Caco-2 (cell line): ENCODE results near the gene GFRA1. TPM values are rescaled to one million over a fixed set of nuclear protein-coding genes. Genes with fewer than 3 reads are reported as not detected.
"Not testable (repeated sequence)": the region's sequence is repeated elsewhere in the genome, so short reads cannot be mapped to it uniquely, and the experiment has no call there.

ENCODE experiments used
- BruUV-seq: library from RNA; stranded (reverse); fragments of 400-500 nt; replicated peaks from 2 replicates; lab custom pipeline; 2021; lab: Mats Ljungman, UMichigan
- CTCF ChIA-PET: fragments of 300-600 bp; sonication (Branson Sonifier 250); formaldehyde crosslinking; loops from one replicate; lab custom pipeline; 2022; ENCODE audit warnings: antibody characterized with exemption; lab: Charles Lee
- POLR2A ChIA-PET: fragments of 300-600 bp; sonication (Branson Sonifier 250); formaldehyde crosslinking; loops from one replicate; lab custom pipeline; 2022; ENCODE audit warnings: antibody characterized with exemption; lab: Charles Lee
- DNase-seq, 2 experiments: peaks; one replicate each; pipeline versions ENCODE4 v3.0.0 to v3.0.0-alpha.2; 2020 to 2022
- H3K27me3 ChIP-seq: replicated peaks from 2 replicates; pipeline ENCODE4 v1.6.0; 2011; ENCODE audit warnings: low read length; ENCODE audit not compliant: control insufficient read depth, insufficient read depth
- H3K36me3 ChIP-seq: 2 replicates; pipeline ENCODE4 v1.5.1; 2011; ENCODE audit warnings: low read length; ENCODE audit not compliant: control insufficient read depth, insufficient read depth
- H3K4me1 ChIP-seq: fragments of 250-450 bp; sonication (Bioruptor Pico); 2 replicates; pipeline ENCODE4 v1.5.1; 2020; ENCODE audit warnings: mild to moderate bottlenecking
- H3K4me3 ChIP-seq: 2 replicates; pipeline ENCODE4 v1.5.1; 2011; ENCODE audit warnings: low read depth, mild to moderate bottlenecking, control low read depth, low read length
- H3K9me3 ChIP-seq: fragments of 250-450 bp; sonication (Bioruptor Pico); 2 replicates; pipeline ENCODE4 v1.5.1; 2020; ENCODE audit warnings: mild to moderate bottlenecking, moderate library complexity
- H3K27ac Mint-ChIP-seq: one replicate; pipeline ENCODE4 v1.8.0; 2022; ENCODE audit warnings: mixed read lengths; ENCODE audit not compliant: unreplicated experiment
- H3K27me3 Mint-ChIP-seq: one replicate; pipeline ENCODE4 v1.8.0; 2022; ENCODE audit warnings: mixed read lengths; ENCODE audit not compliant: insufficient read depth, unreplicated experiment
- H3K36me3 Mint-ChIP-seq: one replicate; pipeline ENCODE4 v1.8.0; 2022; ENCODE audit warnings: mild to moderate bottlenecking, mixed read lengths; ENCODE audit not compliant: insufficient read depth, unreplicated experiment
- H3K4me1 Mint-ChIP-seq: one replicate; pipeline ENCODE4 v1.8.0; 2022; ENCODE audit warnings: low read depth, mixed read lengths; ENCODE audit not compliant: unreplicated experiment
- H3K4me3 Mint-ChIP-seq: one replicate; pipeline ENCODE4 v1.8.0; 2022; ENCODE audit warnings: mild to moderate bottlenecking, moderate library complexity, mixed read lengths; ENCODE audit not compliant: unreplicated experiment
- H3K9me3 Mint-ChIP-seq: one replicate; pipeline ENCODE4 v1.8.0; 2022; ENCODE audit warnings: mixed read lengths; ENCODE audit not compliant: unreplicated experiment
- intact Hi-C: fragments of 100-400 bp; cut with micrococcal nuclease; formaldehyde crosslinking; loops from one replicate; pipeline ENCODE4 v1.10.0; 2022; ENCODE audit not compliant: unreplicated experiment
- total RNA-seq: library from RNA; stranded (reverse); gene quantifications from 2 replicates; pipeline ENCODE4 v1.2.3, GENCODE V29; 2022
- TF ChIP-seq, protein P1 (sequence below), 2 experiments: fragments of 200-600 bp in 1 of 2; IDR thresholded peaks; 1 replicate in 1 of 2; 2 replicates in 1 of 2; pipeline versions ENCODE4 v1.5.1 to v1.8.0; 2011 to 2022; ENCODE audit warnings: antibody characterized with exemption in 1 of 2, control low read depth in 1 of 2, inconsistent platforms in 1 of 2, low read depth in 1 of 2, low read length in 1 of 2, mild to moderate bottlenecking in 1 of 2, moderate library complexity in 1 of 2; ENCODE audit not compliant: insufficient read depth in 1 of 2, severe bottlenecking in 1 of 2, unreplicated experiment in 1 of 2

GFRA1 gene
- total RNA-seq, 1 experiment from 2014 or later = not detected

DNA sequence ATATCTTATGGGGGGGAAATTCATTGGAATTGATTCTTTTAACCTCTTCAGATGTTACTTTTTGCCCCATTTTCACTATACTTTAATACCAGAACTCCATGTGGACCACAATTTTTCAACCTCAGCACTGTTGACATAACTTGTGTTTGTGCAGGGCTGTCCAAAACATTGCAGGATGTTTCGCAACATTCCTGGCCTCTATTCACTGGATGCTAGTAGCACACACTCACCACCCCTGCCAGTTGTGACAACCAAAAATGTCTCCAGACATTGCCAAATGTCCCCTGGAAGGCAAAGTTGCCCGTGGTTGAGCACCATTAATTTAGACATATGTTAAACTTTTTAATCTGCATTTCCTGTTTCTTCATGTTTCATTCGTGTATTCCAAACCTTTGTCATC, 234.7 kb downstream of the GFRA1 start:
- no TSS peak for BruUV-seq
- ChIA-PET POLR2A (no interaction called here), CTCF (no interaction called here)
- Mint-ChIP-seq H3K4me3 (no peak overlapping the region), H3K27ac (no peak overlapping the region), H3K27me3 (no peaks in the 10 kb centered on the region), H3K4me1 (no peaks in the 10 kb centered on the region), H3K36me3 (peaks cover 4% of the 10 kb centered on the region), H3K9me3 (peaks cover 41% of the 10 kb centered on the region)
- Histone ChIP-seq H3K9me3 (peaks cover 7% of the 10 kb centered on the region; the same call in 1 of the 2 replicates), H3K27me3 (no peaks in the 10 kb centered on the region), H3K4me3 (no peak overlapping the region), H3K36me3 (no peaks in the 10 kb centered on the region), H3K4me1 (no peaks in the 10 kb centered on the region)
- peak in 1 of 2 experiments; percentile 40 for DNase-seq
- intact Hi-C loops = no loop called here
- TF ChIP-seq, protein P1, sequence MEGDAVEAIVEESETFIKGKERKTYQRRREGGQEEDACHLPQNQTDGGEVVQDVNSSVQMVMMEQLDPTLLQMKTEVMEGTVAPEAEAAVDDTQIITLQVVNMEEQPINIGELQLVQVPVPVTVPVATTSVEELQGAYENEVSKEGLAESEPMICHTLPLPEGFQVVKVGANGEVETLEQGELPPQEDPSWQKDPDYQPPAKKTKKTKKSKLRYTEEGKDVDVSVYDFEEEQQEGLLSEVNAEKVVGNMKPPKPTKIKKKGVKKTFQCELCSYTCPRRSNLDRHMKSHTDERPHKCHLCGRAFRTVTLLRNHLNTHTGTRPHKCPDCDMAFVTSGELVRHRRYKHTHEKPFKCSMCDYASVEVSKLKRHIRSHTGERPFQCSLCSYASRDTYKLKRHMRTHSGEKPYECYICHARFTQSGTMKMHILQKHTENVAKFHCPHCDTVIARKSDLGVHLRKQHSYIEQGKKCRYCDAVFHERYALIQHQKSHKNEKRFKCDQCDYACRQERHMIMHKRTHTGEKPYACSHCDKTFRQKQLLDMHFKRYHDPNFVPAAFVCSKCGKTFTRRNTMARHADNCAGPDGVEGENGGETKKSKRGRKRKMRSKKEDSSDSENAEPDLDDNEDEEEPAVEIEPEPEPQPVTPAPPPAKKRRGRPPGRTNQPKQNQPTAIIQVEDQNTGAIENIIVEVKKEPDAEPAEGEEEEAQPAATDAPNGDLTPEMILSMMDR (IDR thresholded peaks at IDR 0.05; ENCODE audit: insufficient read depth in 1 of 2, low read depth in 1 of 2, low read length in 1 of 2, severe bottlenecking in 1 of 2, unreplicated experiment in 1 of 2) = no peak

DNA sequence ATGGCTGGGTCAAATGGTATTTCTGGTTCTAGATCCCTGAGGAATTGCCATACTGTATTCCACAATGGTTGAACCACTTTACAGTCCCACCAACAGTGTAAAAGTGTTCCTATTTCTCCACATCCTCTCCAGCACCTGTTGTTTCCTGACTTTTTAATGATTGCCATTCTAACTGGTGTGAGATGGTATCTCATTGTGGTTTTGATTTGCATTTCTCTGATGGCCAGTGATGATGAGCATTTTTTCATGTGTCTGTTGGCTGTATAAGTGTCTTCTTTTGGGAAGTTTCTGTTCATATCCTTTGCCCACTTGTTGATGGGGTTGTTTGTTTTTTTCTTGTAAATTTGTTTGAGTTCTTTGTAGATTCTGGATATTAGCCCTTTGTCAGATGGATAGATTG, 237.6 kb downstream of the GFRA1 start:
- intact Hi-C loops, H3K27me3 ChIP-seq, H3K4me1 ChIP-seq, H3K36me3 Mint-ChIP-seq, H3K27me3 Mint-ChIP-seq, H3K4me1 Mint-ChIP-seq, H3K4me3 ChIP-seq, CTCF ChIA-PET, POLR2A ChIA-PET, H3K36me3 ChIP-seq, H3K9me3 ChIP-seq, H3K4me3 Mint-ChIP-seq, DNase-seq, H3K27ac Mint-ChIP-seq, BruUV-seq: not testable (repeated sequence)
- peaks cover 42% of the 10 kb centered on the region for H3K9me3 Mint-ChIP-seq

DNA sequence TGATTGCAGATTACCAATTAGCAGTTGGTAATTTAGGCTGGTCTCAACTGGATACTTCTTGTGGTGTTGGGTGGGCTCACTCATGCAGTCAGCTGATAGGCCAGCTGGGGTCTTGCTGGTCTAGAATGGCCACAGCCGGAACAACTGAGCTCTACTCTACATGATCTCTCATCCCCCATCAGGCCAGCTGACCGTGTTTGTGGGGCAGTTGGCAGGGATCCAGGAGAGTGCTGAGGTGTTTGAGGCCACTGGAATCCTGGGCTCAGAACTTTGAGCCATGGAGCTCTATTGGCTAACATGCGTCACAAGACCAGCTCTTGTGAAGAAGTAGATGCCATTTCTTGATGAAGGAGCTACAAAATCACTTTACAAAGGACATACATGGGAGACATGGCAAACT, 242.4 kb downstream of the GFRA1 start:
- Mint-ChIP-seq H3K36me3 (peaks cover 13% of the 10 kb centered on the region), H3K9me3 (peaks cover 28% of the 10 kb centered on the region), H3K27ac (peak overlapping the region; percentile 99), H3K27me3 (no peaks in the 10 kb centered on the region), H3K4me3 (no peak overlapping the region), H3K4me1 (peaks cover 15% of the 10 kb centered on the region)
- Histone ChIP-seq H3K4me3 (no peak overlapping the region), H3K36me3 (no peaks in the 10 kb centered on the region), H3K9me3 (peaks cover 8% of the 10 kb centered on the region), H3K27me3 (no peaks in the 10 kb centered on the region), H3K4me1 (peaks cover 18% of the 10 kb centered on the region)
- POLR2A ChIA-PET = no interaction called here
- DNase-seq = no peak
- intact Hi-C loops = loop anchor here (1.0 kb wide), 1 partner anchor 27 kb away; no protein-coding TSS in a partner anchor
- CTCF ChIA-PET = no interaction called here
- TF ChIP-seq, protein P1 (IDR thresholded peaks at IDR 0.05; ENCODE audit: insufficient read depth in 1 of 2, low read depth in 1 of 2, low read length in 1 of 2, severe bottlenecking in 1 of 2, unreplicated experiment in 1 of 2) = no peak
- no TSS peak for BruUV-seq
